GM13977 (cell line): ENCODE results near the gene CCDC142.
A peak's percentile ranks its signal among the peaks of the same experiment; 100 is the strongest.
"Not testable (repeated sequence)": the region's sequence is repeated elsewhere in the genome, so short reads cannot be mapped to it uniquely, and the experiment has no call there.

ENCODE experiments used
- DNase-seq: peaks from one replicate; pipeline ENCODE4 v3.0.0; 2012; ENCODE audit warnings: low spot score
- in situ Hi-C: fragments of 300-500 bp; cut with MboI; formaldehyde crosslinking; loops from one replicate; pipeline ENCODE4 v1.12.0; 2022; ENCODE audit warnings: low sequenced_read_pairs, low pct_unique_long_range_greater_than_20kb, mixed read lengths, inconsistent platforms; ENCODE audit not compliant: unreplicated experiment
- TF ChIP-seq, protein P1 (sequence below): IDR thresholded peaks from 2 replicates; pipeline ENCODE4 v1.5.1; 2012; ENCODE audit warnings: mild to moderate bottlenecking, control low read depth; ENCODE audit not compliant: insufficient read depth; ENCODE audit errors: extremely low read depth, missing control alignments

The CCDC142 gene

DNA sequence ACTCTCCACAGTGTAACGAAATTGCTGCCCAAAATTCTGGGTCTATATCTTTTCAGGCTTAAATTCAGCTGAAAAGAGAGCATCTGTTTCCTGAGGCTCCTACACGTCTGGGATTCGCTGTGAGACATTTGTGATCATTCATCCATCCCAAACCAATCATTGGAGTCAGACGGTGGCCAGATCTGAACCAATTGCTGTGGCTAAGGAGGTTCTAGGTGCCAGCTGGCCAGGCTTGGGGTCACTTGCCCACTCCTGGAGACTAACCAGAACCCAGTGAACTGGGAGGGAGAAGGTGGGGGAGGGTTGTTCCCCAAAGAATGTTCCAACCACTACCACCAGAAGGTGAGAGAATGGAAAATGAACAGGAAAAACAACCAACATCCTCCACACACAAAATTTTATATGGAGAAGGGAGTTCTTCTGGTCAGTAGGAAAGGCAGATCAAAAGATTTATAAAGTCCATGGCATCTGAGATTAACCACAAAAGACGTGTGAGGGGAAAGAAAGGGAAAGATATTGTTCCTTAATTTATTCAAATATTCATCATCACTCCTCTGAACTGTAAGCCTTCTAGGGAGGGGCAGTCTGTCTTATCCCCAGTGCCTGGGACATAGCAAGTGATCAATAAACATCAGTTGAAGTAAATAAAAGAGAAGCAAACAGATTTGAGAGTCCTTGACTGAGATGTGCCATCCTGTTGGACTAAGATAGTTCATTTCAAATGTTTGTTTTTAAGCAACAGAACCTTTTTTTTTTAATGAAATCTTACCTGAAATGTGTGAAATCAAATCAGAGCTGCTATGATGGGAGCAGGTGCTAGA is 38.1 kb downstream of the CCDC142 start:
- TF ChIP-seq, protein P1, sequence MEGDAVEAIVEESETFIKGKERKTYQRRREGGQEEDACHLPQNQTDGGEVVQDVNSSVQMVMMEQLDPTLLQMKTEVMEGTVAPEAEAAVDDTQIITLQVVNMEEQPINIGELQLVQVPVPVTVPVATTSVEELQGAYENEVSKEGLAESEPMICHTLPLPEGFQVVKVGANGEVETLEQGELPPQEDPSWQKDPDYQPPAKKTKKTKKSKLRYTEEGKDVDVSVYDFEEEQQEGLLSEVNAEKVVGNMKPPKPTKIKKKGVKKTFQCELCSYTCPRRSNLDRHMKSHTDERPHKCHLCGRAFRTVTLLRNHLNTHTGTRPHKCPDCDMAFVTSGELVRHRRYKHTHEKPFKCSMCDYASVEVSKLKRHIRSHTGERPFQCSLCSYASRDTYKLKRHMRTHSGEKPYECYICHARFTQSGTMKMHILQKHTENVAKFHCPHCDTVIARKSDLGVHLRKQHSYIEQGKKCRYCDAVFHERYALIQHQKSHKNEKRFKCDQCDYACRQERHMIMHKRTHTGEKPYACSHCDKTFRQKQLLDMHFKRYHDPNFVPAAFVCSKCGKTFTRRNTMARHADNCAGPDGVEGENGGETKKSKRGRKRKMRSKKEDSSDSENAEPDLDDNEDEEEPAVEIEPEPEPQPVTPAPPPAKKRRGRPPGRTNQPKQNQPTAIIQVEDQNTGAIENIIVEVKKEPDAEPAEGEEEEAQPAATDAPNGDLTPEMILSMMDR: no peak
- in situ Hi-C loops: no loop called here

DNA sequence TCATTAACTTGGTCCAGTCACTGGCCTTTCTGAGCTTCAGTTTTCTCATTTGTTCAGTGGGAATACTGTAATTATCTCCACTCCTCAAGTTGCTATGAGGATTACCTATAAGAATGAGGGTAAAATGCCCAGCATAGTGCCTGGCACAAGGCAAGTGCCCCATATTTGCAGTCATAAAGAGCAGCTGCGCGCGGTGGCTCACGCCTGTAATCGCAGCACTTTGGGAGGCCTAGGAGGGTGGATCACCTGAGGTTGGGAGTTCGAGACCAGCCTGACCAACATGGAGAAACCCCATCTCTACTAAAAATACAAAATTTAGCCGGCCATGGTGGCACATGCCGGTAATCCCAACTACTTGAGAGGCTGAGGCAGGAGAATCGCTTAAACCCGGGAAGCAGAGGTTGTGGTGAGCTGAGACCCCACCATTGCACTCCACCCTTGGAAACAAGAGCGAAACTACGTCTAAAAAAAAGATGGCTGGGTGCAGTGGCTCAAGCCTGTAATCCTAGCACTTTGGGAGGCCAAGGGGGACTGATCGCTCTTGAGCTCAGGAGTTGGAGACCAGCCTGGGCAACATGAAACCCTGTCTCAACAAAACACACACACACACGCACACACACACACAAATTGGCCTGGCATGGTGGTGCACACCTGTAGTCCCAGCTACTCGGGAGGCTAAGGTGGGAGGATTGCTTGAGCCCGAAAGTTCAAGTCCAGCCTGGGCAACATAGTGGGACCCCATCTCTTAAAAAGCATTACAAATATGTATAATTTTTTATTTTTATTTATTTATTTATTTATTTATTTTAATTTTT is 40.1 kb downstream of the CCDC142 start:
- in situ Hi-C loops: not testable (repeated sequence)

More for the DNA sequence above, 38.1 kb downstream of the CCDC142 start:
- no peak for DNase-seq

DNA sequence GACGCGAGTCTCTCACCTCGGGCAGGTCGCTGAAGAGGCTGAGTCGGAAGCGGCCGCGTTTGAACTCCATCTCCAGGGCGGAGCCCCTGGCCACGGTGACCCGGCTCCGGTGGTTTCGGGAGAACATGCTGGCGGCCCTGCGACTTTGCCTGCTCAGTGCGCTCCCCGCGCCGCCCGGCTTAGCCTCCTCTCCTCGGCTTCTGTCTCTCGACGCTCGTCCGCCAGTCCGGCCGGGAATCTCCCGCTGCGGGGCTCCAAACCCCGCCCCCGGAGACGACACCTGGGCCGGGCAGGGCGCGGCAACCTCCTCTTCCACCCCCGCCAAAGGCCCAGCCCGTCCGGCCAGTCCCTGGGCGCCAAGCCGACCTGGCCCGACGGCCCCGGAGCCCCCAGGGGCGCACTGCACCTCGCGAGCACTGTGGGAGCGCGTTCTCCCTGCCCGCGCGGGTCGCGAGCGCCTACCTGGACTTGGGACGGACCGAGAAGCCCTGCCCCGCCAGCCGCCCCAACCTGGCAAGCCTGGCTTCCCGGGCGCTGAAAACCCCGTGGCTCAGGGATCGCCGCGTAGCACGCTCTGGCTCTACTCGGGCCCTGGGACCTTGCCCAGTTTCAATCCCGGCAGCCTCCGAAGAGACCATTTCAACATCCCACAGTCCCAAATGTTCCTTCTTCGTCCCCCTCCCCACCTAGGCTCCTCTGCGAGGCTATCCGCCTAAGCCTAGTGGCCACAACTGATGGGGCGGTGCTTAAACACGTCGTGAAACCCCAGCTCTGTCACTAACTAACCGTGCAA is 40.9 kb downstream of the CCDC142 start, which contains the start of gene RTKN:
Gene RTKN (minus strand): TSS at position 248 of the 793 bp plus-strand sequence. CDS start 121 bp downstream, at position 127.
- in situ Hi-C loops: no loop called here
- DNase-seq: peak; percentile 71
- TF ChIP-seq, protein P1: no peak

More for the DNA sequence above, 40.1 kb downstream of the CCDC142 start:
- not testable (repeated sequence) for DNase-seq

DNA sequence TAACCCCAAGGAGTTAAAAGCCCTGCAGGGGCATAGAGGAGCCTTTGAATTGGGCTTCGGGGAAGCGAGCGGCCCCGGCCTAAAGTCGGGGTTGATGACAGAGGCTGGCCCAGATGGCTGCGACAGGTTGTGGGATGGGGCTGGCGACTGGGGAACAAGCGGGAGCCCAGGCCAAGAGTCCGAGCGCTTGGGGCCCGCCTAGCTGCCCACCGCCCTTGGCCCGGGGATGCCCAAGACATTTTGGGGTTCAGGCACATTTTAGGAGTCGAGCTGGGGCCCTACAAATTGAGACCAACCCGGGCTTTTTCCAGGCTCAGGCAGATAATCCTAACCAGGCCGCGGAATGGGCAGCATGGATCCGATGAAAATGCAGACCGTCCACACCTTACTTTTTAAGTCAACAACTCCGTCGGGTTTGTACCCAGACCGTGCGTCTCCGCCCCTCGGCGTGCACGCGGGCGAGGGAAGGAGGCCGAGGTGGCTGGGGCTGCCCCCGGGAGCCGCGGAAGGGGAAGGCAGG is 41.6 kb downstream of the CCDC142 start:
- DNase-seq: no peak
- TF ChIP-seq, protein P1: no peak
- in situ Hi-C loops: no loop called here

DNA sequence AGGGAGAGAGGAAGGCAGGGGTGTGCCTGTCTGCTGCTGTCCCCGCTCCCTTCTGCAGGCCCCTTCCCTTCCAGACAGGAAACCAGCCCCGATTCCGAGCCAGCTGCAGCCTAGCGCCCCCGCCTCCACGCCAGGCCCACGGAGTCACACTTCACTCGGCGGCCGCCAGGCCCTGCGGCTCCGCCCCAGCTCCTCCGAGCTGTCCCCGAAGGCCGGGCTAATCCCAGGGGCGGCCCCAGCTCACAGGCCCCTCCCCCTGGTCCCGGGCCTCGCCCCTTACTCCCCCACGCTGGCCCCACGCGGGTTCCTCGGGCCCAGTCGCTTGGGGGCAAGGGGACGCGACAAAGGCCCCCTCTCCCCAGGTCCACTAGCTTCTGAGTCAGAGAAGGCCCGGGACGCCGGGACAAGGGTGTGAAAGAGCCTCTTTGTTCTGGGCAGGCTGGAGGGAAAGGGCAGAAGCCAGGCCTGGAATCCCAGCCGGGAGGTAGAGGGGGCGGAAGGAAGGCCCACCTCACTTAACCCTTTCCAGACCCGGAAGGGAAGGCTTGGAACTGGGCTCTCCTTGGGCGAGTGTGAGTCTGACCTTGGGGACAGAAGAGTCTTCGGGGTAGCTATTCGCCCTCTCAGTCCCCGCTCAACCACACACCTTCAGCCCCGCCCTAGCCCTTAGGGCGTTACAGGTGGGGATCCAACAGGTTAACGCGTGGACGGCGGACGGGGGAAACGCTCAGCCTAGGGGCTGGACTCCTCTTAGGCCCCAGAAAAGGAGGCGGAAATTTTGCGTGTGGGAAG is 42.2 kb downstream of the CCDC142 start:
- DNase-seq: peak; percentile 98
- in situ Hi-C loops: no loop called here
- TF ChIP-seq, protein P1: no peak

DNA sequence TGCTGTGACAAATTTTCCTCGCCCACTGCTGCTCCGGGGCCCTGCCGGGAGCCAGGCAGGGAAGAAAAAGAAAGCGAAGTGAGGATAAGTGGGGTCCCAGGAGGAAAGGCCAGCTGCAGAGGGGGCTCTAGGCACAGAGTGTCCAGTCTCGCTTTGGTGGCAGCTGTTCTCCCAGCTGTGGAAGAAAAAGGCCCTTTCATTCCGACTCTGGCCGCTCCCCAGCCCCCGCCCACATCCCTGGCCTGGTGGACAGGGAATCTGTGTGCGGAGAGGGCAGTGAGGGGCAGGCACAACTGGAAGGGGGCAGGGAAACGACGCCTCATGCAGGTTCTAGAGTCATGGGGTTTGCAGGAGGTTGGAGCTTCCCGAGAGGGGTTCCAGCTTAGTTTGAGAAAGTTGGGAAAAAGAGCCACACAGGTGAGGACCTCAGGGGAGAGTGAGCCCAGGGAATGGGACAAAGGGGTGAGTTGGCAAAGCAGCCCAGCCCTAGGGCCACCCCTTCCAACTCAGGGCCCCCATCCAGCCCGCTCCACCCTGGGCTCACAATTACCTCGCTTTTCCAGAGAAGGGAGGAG is 42.9 kb downstream of the CCDC142 start:
- DNase-seq: no peak
- in situ Hi-C loops: no loop called here
- TF ChIP-seq, protein P1: no peak
